Keratinocyte (primary cell): ENCODE results near the gene LHX2. TPM values are rescaled to one million over a fixed set of nuclear protein-coding genes. Genes with fewer than 3 reads are reported as not detected.

Experiments
- DNase-seq: peaks from one replicate; pipeline ENCODE4 v3.0.0-alpha.2; 2011; ENCODE audit warnings: low read depth, missing footprints, low spot score
- FAIRE-seq: peaks from 2 replicates; lab custom pipeline; 2011; peaks lifted over from hg19 to GRCh38; lab: Jason Lieb, UNC
- H2AFZ ChIP-seq: 2 replicates; pipeline ENCODE4 v1.6.0; 2012; ENCODE audit warnings: low read length, control low read depth, inconsistent platforms; ENCODE audit not compliant: control insufficient read depth
- H3K27ac ChIP-seq: 2 replicates; pipeline ENCODE4 v1.5.1; 2011; ENCODE audit warnings: low read length; ENCODE audit not compliant: control insufficient read depth, insufficient read depth
- H3K27me3 ChIP-seq: 3 replicates; pipeline ENCODE4 v1.6.0; 2011; ENCODE audit warnings: low read length; ENCODE audit not compliant: control insufficient read depth, insufficient read depth; ENCODE audit errors: extremely low read depth
- H3K36me3 ChIP-seq, 2 experiments: 2 replicates in 1 of 2; 3 replicates in 1 of 2; pipeline ENCODE4 v1.5.1; 2011; ENCODE audit warnings: low read length in 2 of 2, mild to moderate bottlenecking in 1 of 2; ENCODE audit not compliant: control insufficient read depth in 2 of 2, insufficient read depth in 2 of 2; ENCODE audit errors: extremely low read depth in 1 of 2
- H3K4me1 ChIP-seq: 3 replicates; pipeline ENCODE4 v1.5.1; 2011; ENCODE audit warnings: low read length; ENCODE audit not compliant: control insufficient read depth, insufficient read depth; ENCODE audit errors: extremely low read depth
- H3K4me2 ChIP-seq: 3 replicates; pipeline ENCODE4 v1.6.0; 2011; ENCODE audit warnings: low read depth, low read length; ENCODE audit not compliant: control insufficient read depth, insufficient read depth; ENCODE audit errors: extremely low read depth
- H3K4me3 ChIP-seq, 3 experiments: fragments of 200-600 bp in 1 of 3; sonication (generic) in 1 of 3; 2 replicates in 2 of 3; 3 replicates in 1 of 3; pipeline ENCODE4 v1.5.1; 2011 to 2016; ENCODE audit warnings: low read length in 3 of 3, mild to moderate bottlenecking in 3 of 3, control low read depth in 2 of 3, inconsistent platforms in 1 of 3, low read depth in 1 of 3, mixed read lengths in 1 of 3, mixed run types in 1 of 3, moderate library complexity in 1 of 3; ENCODE audit not compliant: control insufficient read depth in 2 of 3, insufficient read depth in 2 of 3; ENCODE audit errors: extremely low read depth in 1 of 3
- H3K79me2 ChIP-seq: 2 replicates; pipeline ENCODE4 v1.6.0; 2012; ENCODE audit warnings: low read length; ENCODE audit not compliant: control insufficient read depth, insufficient read depth
- H3K9ac ChIP-seq: 3 replicates; pipeline ENCODE4 v1.6.0; 2011; ENCODE audit warnings: low read length; ENCODE audit not compliant: control insufficient read depth, insufficient read depth; ENCODE audit errors: extremely low read depth
- H3K9me1 ChIP-seq: 3 replicates; pipeline ENCODE4 v1.6.0; 2011; ENCODE audit warnings: low read length; ENCODE audit not compliant: control insufficient read depth, insufficient read depth; ENCODE audit errors: extremely low read depth
- H3K9me3 ChIP-seq: 2 replicates; pipeline ENCODE4 v1.5.1; 2012; ENCODE audit warnings: low read depth, low read length; ENCODE audit not compliant: control insufficient read depth
- H4K20me1 ChIP-seq: 3 replicates; pipeline ENCODE4 v1.6.0; 2011; ENCODE audit warnings: low read length; ENCODE audit not compliant: control insufficient read depth, insufficient read depth; ENCODE audit errors: extremely low read depth
- EZH2 ChIP-seq: IDR thresholded peaks from one replicate; pipeline ENCODE4 v1.6.1; 2012; ENCODE audit warnings: inconsistent platforms, mild to moderate bottlenecking, low read length, moderate library complexity
- dilution Hi-C: fragments of 300-500 bp; cut with MboI; formaldehyde crosslinking; loops from one replicate; pipeline ENCODE4 v1.7.0; 2020; ENCODE audit warnings: low sequenced_read_pairs; ENCODE audit not compliant: extremely low pct_ligation_motif_present
- polyA plus RNA-seq, 5 experiments: library from polyadenylated mRNA; depleted of rRNA in 3 of 5; stranded (reverse) in 3 of 5; stranded (forward) in 1 of 5; unstranded in 1 of 5; fragments of >200 nt; gene quantifications; 1 replicate in 1 of 5; 2 replicates in 3 of 5; 3 replicates in 1 of 5; pipeline versions ENCODE4 v1.2.1 to v1.2.3, GENCODE V29; 2011 to 2012; ENCODE audit warnings: missing spikeins in 2 of 5, low read depth in 1 of 5, low replicate concordance in 1 of 5
- TF ChIP-seq, protein P1 (sequence below), 3 experiments: IDR thresholded peaks in 1 of 3; conservative IDR thresholded peaks in 1 of 3; optimal IDR thresholded peaks in 1 of 3; 2 replicates in 2 of 3; 3 replicates in 1 of 3; pipeline versions ENCODE3 to v1.5.1; 2011; ENCODE audit warnings: low read length in 3 of 3, mild to moderate bottlenecking in 3 of 3, moderate library complexity in 2 of 3, control low read depth in 1 of 3, inconsistent platforms in 1 of 3; ENCODE audit not compliant: insufficient read depth in 2 of 3; ENCODE audit errors: extremely low read depth in 1 of 3

The LHX2 gene
- polyA plus RNA-seq, 1 donor (not counting 4 experiments of a cell fraction or from before 2014, with no cell fraction given): 0.07 TPM

DNA sequence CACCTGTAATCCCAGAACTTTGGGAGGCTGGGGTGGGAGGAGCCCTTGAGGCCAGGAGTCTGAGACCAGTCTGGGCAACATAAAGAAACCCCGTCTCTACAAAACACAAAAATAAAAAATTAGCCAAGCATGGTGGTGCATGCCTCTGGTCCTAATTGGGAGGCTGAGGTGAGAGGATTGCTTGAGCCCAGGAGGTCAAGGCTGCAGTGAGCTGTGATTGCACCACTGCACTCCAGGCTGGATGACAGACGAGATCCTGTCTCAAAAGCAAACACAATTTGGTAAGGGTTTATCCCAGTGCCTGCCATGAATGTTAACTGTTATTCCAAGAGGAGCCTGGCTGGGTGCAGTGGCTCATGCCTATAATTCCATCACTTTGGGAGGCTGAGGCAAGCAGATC is 71.1 kb downstream of the LHX2 start:
- Histone ChIP-seq H4K20me1 (no peaks in the 10 kb centered on the region), H3K4me3 (no peak overlapping the region), H3K36me3 (no peaks in the 10 kb centered on the region), H3K4me2 (no peak overlapping the region), H3K27me3 (peaks cover 3% of the 10 kb centered on the region), H3K9me1 (no peaks in the 10 kb centered on the region), H3K27ac (no peak overlapping the region), H3K79me2 (no peaks in the 10 kb centered on the region), H3K9ac (no peak overlapping the region), H2AFZ (no peak overlapping the region), H3K4me1 (peaks cover 21% of the 10 kb centered on the region), H3K9me3 (no peaks in the 10 kb centered on the region)
- FAIRE-seq: no peak
- TF ChIP-seq EZH2: no peak
- TF ChIP-seq, protein P1, sequence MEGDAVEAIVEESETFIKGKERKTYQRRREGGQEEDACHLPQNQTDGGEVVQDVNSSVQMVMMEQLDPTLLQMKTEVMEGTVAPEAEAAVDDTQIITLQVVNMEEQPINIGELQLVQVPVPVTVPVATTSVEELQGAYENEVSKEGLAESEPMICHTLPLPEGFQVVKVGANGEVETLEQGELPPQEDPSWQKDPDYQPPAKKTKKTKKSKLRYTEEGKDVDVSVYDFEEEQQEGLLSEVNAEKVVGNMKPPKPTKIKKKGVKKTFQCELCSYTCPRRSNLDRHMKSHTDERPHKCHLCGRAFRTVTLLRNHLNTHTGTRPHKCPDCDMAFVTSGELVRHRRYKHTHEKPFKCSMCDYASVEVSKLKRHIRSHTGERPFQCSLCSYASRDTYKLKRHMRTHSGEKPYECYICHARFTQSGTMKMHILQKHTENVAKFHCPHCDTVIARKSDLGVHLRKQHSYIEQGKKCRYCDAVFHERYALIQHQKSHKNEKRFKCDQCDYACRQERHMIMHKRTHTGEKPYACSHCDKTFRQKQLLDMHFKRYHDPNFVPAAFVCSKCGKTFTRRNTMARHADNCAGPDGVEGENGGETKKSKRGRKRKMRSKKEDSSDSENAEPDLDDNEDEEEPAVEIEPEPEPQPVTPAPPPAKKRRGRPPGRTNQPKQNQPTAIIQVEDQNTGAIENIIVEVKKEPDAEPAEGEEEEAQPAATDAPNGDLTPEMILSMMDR (optimal IDR thresholded peaks at IDR 0.05 in 1 of 3, IDR thresholded peaks at IDR 0.05 in 1 of 3, conservative IDR thresholded peaks at IDR 0.05 in 1 of 3; ENCODE audit: extremely low read depth in 1 of 3, insufficient read depth in 2 of 3, low read length in 3 of 3): no peak
- no peak for DNase-seq
- dilution Hi-C loops: no loop called here

Other genes with a start within 250 kb of the LHX2 start
- 11.8 to 20.0 TPM (median 13.0 TPM) in 3 replicates for gene DENND1A, start 81.6 kb upstream of the LHX2 start, polyA plus RNA-seq
- gene NEK6, start 246.2 kb downstream of the LHX2 start, polyA plus RNA-seq: 43.5 to 62.3 TPM (median 56.4 TPM) in 3 replicates